ENCODE data around the gene APOO. TPM values are rescaled to one million over a fixed set of nuclear protein-coding genes. Genes with fewer than 3 reads are reported as not detected.

The APOO gene
- total RNA-seq, 2 donors from 2014 or later, result 1.5 to 5.1 TPM

- no peak for DNase-seq (ENCODE audit: low spot score)
- H3K4me3 ChIP-seq, result no peak overlapping the region
- H3K27ac ChIP-seq, result no peak overlapping the region
- TF ChIP-seq, protein P1, sequence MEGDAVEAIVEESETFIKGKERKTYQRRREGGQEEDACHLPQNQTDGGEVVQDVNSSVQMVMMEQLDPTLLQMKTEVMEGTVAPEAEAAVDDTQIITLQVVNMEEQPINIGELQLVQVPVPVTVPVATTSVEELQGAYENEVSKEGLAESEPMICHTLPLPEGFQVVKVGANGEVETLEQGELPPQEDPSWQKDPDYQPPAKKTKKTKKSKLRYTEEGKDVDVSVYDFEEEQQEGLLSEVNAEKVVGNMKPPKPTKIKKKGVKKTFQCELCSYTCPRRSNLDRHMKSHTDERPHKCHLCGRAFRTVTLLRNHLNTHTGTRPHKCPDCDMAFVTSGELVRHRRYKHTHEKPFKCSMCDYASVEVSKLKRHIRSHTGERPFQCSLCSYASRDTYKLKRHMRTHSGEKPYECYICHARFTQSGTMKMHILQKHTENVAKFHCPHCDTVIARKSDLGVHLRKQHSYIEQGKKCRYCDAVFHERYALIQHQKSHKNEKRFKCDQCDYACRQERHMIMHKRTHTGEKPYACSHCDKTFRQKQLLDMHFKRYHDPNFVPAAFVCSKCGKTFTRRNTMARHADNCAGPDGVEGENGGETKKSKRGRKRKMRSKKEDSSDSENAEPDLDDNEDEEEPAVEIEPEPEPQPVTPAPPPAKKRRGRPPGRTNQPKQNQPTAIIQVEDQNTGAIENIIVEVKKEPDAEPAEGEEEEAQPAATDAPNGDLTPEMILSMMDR (IDR thresholded peaks at IDR 0.05), result no peak
- no peak for ATAC-seq (ENCODE audit: insufficient number of reproducible peaks, low FRiP score, low read depth)
- no peaks in the 10 kb centered on the region for H3K36me3 ChIP-seq
- H3K27me3 ChIP-seq (replicated peaks; ENCODE audit: insufficient read depth), result no peaks in the 10 kb centered on the region
- no peaks in the 10 kb centered on the region for H3K4me1 ChIP-seq (ENCODE audit: control insufficient read depth in 1 of 2, low read depth in 2 of 2)
- no peaks in the 10 kb centered on the region for H3K9me3 ChIP-seq
Measured at GRCh38 chrX:23854122-23854521, 53.6 kb downstream of the APOO start.

GRCh38 chrX:23851544-23851943, 56.2 kb downstream of the APOO start:
- no peak overlapping the region for H3K4me3 ChIP-seq
- H3K27ac ChIP-seq, result no peak overlapping the region
- no peaks in the 10 kb centered on the region for H3K4me1 ChIP-seq (ENCODE audit: control insufficient read depth in 1 of 2, low read depth in 2 of 2)
- no peaks in the 10 kb centered on the region for H3K27me3 ChIP-seq (replicated peaks; ENCODE audit: insufficient read depth)
- TF ChIP-seq, protein P1 (IDR thresholded peaks at IDR 0.05), result no peak
- no peaks in the 10 kb centered on the region for H3K36me3 ChIP-seq
- no peaks in the 10 kb centered on the region for H3K9me3 ChIP-seq
- no peak for ATAC-seq (ENCODE audit: insufficient number of reproducible peaks, low FRiP score, low read depth)
- DNase-seq (ENCODE audit: low spot score), result no peak

DNA sequence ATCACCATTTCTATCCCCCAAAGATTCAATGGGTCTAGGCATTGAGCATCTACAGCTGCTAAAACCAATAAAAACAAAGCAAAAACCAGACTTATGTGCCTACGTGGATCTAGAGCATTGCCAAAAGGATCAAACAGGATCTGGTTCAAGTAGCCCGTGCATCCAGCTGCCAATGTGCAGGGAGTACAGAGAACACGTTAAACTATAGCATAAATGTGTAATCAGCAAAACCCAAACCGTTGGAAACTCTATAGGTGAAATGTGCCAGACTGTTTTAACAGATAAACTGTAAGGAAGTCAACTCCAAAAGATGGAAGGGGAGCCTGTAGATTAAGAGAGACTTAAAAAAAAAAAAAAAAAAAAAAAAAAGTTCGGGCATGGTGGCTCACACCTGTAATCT, 58.5 kb downstream of the APOO start:
- H3K27ac ChIP-seq, result no peak overlapping the region
- ATAC-seq (ENCODE audit: insufficient number of reproducible peaks, low FRiP score, low read depth) (no peak), DNase-seq (ENCODE audit: low spot score) (no peak)
- H3K4me3 ChIP-seq, result no peak overlapping the region
- H3K4me1 ChIP-seq (ENCODE audit: control insufficient read depth in 1 of 2, low read depth in 2 of 2), result no peaks in the 10 kb centered on the region
- TF ChIP-seq, protein P1 (IDR thresholded peaks at IDR 0.05), result no peak
- H3K9me3 ChIP-seq, result no peaks in the 10 kb centered on the region
- no peaks in the 10 kb centered on the region for H3K27me3 ChIP-seq (replicated peaks; ENCODE audit: insufficient read depth)
- no peaks in the 10 kb centered on the region for H3K36me3 ChIP-seq

DNA sequence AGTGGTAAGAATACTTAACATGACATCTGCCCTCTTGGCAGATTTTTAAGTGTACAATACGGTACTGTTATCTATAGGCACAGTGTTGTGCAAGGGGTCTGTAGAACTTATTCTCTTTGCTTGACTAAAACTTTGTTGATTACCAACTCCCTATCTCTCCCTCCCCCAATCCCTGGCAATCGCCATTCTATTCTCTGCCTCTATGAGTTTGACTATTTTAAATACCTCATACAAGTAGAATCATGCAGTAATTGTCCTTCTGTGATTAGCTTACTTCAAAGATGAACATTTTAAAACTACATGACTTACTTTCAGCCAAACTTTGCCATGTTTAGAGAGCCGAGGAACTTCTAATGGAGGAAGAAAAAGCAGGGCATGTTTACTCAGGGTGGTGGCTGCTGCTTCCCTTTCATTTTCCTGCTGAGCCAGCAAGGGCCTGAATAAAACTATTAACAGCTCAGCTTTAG, 62.4 kb downstream of the APOO start:
- Histone ChIP-seq H3K4me1 (ENCODE audit: control insufficient read depth in 1 of 2, low read depth in 2 of 2) (no peaks in the 10 kb centered on the region), H3K36me3 (no peaks in the 10 kb centered on the region), H3K27ac (peak overlapping the region in 1 of 2 donors; percentile 17), H3K4me3 (peak overlapping the region; percentile 31), H3K9me3 (no peaks in the 10 kb centered on the region), H3K27me3 (replicated peaks; ENCODE audit: insufficient read depth) (no peaks in the 10 kb centered on the region)
- TF ChIP-seq, protein P1 (IDR thresholded peaks at IDR 0.05), result no peak
- DNase-seq (ENCODE audit: low spot score), result no peak
- ATAC-seq (ENCODE audit: insufficient number of reproducible peaks, low FRiP score, low read depth), result no peak

DNA sequence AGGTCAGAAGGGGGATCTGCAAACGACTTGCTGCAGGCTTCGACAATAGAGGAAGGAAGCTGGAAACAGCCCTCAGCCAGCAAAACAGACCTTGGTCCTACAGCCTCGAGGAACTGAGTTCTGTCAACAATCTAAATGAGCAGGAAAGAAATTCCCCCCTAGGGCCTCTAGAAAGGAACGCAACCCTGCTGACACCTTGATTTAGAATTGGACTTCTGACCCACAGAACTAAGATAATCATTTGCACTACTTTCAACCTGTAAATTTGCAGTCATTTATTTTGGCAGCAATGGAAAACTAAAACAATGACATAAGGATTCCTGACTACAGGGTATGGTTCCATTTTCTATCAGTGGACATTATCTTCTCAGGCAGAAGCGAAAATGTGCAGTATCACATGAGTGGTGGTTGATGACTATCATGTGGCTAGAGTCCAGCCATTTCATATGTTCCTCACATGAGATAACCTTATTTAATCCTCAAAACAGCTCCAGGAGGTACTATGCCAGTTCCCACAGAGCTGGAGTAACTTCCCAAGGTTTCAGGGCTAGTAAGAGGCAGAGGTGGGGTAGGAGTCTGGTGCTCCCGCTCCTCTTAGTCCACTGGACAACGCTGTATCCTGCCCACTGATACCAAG, 63.1 kb downstream of the APOO start:
- H3K9me3 ChIP-seq, result no peaks in the 10 kb centered on the region
- H3K27ac ChIP-seq, result peak overlapping the region in 1 of 2 donors; percentile 21
- DNase-seq (ENCODE audit: low spot score) (no peak), ATAC-seq (ENCODE audit: insufficient number of reproducible peaks, low FRiP score, low read depth) (no peak)
- no peaks in the 10 kb centered on the region for H3K36me3 ChIP-seq
- no peaks in the 10 kb centered on the region for H3K27me3 ChIP-seq (replicated peaks; ENCODE audit: insufficient read depth)
- H3K4me1 ChIP-seq (ENCODE audit: control insufficient read depth in 1 of 2, low read depth in 2 of 2), result no peaks in the 10 kb centered on the region
- no peak overlapping the region for H3K4me3 ChIP-seq
- TF ChIP-seq, protein P1 (IDR thresholded peaks at IDR 0.05), result no peak
